Placental pericyte (primary cell): ENCODE measurements around the gene CREBL2. TPM values are rescaled to one million over a fixed set of nuclear protein-coding genes. Genes with fewer than 3 reads are reported as not detected.

Source experiments
- total RNA-seq: library from RNA; depleted of rRNA; stranded (reverse); fragments of >200 nt; gene quantifications from 2 replicates; pipeline ENCODE4 v1.2.3, GENCODE V29; 2012

Gene CREBL2
- total RNA-seq: 19.3 and 26.5 TPM in 2 replicates

GRCh38 chr12:12611512-12612306, at the start of gene CREBL2:
CREBL2 (plus strand) TSS chr12:12611876; CDS start chr12:12612173, 297 bp downstream.

GRCh38 chr12:12562585-12563261, 49.0 kb upstream of the CREBL2 start, which contains the start of gene DUSP16:
DUSP16 (minus strand) TSS chr12:12562863; CDS start chr12:12521098, 41,765 bp downstream.

Other genes starting within 250 kb of the CREBL2 start
- gene DUSP16, start 49.0 kb upstream of the CREBL2 start, total RNA-seq: 8.7 and 16.4 TPM in 2 replicates
- gene GPR19, start 84.3 kb downstream of the CREBL2 start, total RNA-seq: 0.14 TPM in 1 of 2 replicates, not detected in the other
- 29.9 and 38.7 TPM in 2 replicates for gene CDKN1B, start 105.5 kb downstream of the CREBL2 start, total RNA-seq
- 3.9 and 8.4 TPM in 2 replicates for gene APOLD1, start 173.8 kb downstream of the CREBL2 start, total RNA-seq
- 60.6 and 94.2 TPM in 2 replicates for gene DDX47, start 201.5 kb downstream of the CREBL2 start, total RNA-seq